Upper lobe of left lung (tissue), 6 donors: ENCODE measurements around the gene KIAA1217. TPM values are rescaled to one million over a fixed set of nuclear protein-coding genes. Genes with fewer than 3 reads are reported as not detected.

ENCODE experiments used
- ATAC-seq, 2 donors: fragments of 200-7000 bp; cut with Tn5 transposase; one replicate each; pipeline ENCODE4 v1.9.1; 2022; ENCODE audit warnings: mild to moderate bottlenecking in 2 of 2, moderate library complexity in 2 of 2; ENCODE audit not compliant: low FRiP score in 2 of 2
- DNase-seq, 2 donors: peaks; one replicate each; pipeline ENCODE4 v3.0.0-alpha.2; 2019 to 2020
- H3K27ac ChIP-seq, 4 donors: fragments of 200-600 bp; sonication (generic); one replicate each; pipeline ENCODE4 v1.5.1; 2016 to 2019
- H3K27me3 ChIP-seq, 4 donors: fragments of 200-600 bp; sonication (generic); one replicate each; pipeline ENCODE4 v1.5.1; 2017 to 2019
- H3K36me3 ChIP-seq, 4 donors: fragments of 200-600 bp; sonication (generic); one replicate each; pipeline ENCODE4 v1.5.1; 2016 to 2019
- H3K4me1 ChIP-seq, 4 donors: fragments of 200-600 bp; sonication (generic); one replicate each; pipeline ENCODE4 v1.5.1; 2018 to 2019
- H3K4me3 ChIP-seq, 4 donors: fragments of 200-600 bp; sonication (generic); one replicate each; pipeline ENCODE4 v1.5.1; 2017 to 2019; ENCODE audit warnings: mild to moderate bottlenecking in 2 of 4, moderate library complexity in 1 of 4
- H3K9me3 ChIP-seq, 4 donors: fragments of 200-600 bp; sonication (generic); one replicate each; pipeline ENCODE4 v1.5.1; 2018 to 2019
- CTCF ChIP-seq, 6 experiments: fragments of 450-650 bp in 4 of 6; fragments of 200-600 bp in 2 of 6; sonication (generic) in 2 of 6; IDR thresholded peaks; one replicate each; pipeline ENCODE4 v1.5.1; 2016 to 2019; ENCODE audit warnings: antibody characterized with exemption in 6 of 6
- EP300 ChIP-seq, 4 donors: sonication (generic); formaldehyde crosslinking; IDR thresholded peaks; one replicate each; pipeline ENCODE4 v1.5.1; 2017; ENCODE audit warnings: antibody characterized with exemption in 4 of 4, control low read depth in 2 of 4
- POLR2A ChIP-seq, 4 donors: fragments of 450-650 bp; IDR thresholded peaks; one replicate each; pipeline ENCODE4 v1.5.1; 2016 to 2017; ENCODE audit warnings: antibody characterized with exemption in 4 of 4, mild to moderate bottlenecking in 2 of 4
- POLR2AphosphoS5 ChIP-seq, 2 donors: sonication (generic); formaldehyde crosslinking; IDR thresholded peaks; one replicate each; pipeline ENCODE4 v1.5.1; 2017; ENCODE audit warnings: antibody characterized with exemption in 2 of 2
- WGBS, 2 donors: methylation state at CpG; one replicate each; pipeline ENCODE4 v1.1.5; 2017 to 2018; 5-methylcytosine and 5-hydroxymethylcytosine counted together
- total RNA-seq, 6 donors: library from RNA; depleted of rRNA in 4 of 6; stranded (reverse); fragments of >200 nt in 4 of 6; gene quantifications; one replicate each; pipeline versions ENCODE4 v1.1.0 to v1.2.1, GENCODE V29; 2016 to 2021
- donor health status: DM: no; HTN: no; CAD: no; lungs with moderate emphysema.
- donor health status: DM: no; HTN: yes; CAD: no; lungs with severe emphysema.

KIAA1217 gene
- total RNA-seq, 6 donors from 2014 or later: 18.4 to 109 (median 41.0) TPM

- no peak overlapping the region for H3K4me3 ChIP-seq
- no peak overlapping the region for H3K27ac ChIP-seq
- no peaks in the 10 kb centered on the region for H3K27me3 ChIP-seq
- H3K9me3 ChIP-seq: no peaks in the 10 kb centered on the region
- ATAC-seq (no peak), DNase-seq (no peak)
- no peaks in the 10 kb centered on the region for H3K36me3 ChIP-seq
- no peaks in the 10 kb centered on the region for H3K4me1 ChIP-seq
- TF ChIP-seq POLR2A (IDR thresholded peaks at IDR 0.05): no peak
- 87 to 91% methylated on average over 4 of the region's 4 CpGs for WGBS, 2 donors
These were observed 166.6 kb downstream of the KIAA1217 start for GRCh38 chr10:24375510-24375909.

- Histone ChIP-seq H3K27me3 (no peaks in the 10 kb centered on the region), H3K4me1 (no peaks in the 10 kb centered on the region), H3K9me3 (no peaks in the 10 kb centered on the region), H3K36me3 (no peaks in the 10 kb centered on the region), H3K27ac (no peak overlapping the region), H3K4me3 (no peak overlapping the region)
- ATAC-seq: no peak
- no peak for TF ChIP-seq EP300 (IDR thresholded peaks at IDR 0.05)
- WGBS, 2 donors: 89 to 91% methylated on average over 4 of the region's 4 CpGs
- DNase-seq: no peak
These were observed 167.8 kb downstream of the KIAA1217 start for GRCh38 chr10:24376731-24377130.

DNA sequence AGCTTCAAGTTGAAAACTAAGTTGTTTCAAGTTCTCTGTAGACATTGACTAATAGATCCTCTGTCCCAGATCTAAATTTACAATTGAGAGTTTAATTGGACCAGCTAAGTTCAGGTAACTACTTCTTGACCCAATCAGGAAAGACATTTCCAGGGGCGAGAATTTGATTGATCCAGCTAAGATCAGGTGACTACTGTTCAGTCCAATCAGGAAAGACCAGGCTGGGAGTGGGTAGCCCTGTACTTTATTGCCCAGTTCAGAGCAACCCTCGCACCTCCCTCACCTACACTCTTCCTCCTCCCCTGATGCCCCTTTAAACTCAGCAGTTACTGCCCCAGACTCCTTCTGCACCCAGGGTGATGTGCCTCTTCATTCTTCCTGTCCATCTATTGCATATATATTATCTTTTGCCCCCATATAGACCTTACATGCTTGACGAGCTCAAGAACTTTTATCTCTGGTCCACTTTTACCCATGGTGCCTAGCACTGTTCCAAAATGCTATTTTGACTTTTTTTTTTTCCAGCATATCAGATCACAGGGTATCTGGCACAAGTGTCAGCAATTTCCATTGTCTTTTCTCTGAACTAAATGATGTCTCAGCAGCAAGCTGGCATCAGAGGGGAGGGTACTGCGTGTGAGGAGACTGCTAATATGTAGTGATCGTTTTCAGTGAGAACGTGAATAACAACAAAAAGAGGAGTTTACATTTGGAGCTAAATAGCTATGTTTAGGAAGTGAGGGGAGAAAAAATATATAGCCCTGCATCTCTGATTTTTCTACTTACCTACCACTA lies 169.4 kb downstream of the KIAA1217 start:
- 78 to 81% methylated on average over 6 of the region's 6 CpGs for WGBS, 2 donors
- Histone ChIP-seq H3K27me3 (no peaks in the 10 kb centered on the region), H3K9me3 (no peaks in the 10 kb centered on the region), H3K4me3 (no peak overlapping the region), H3K4me1 (peaks cover 0 to 4% (median 2%) of the 10 kb centered on the region in 4 donors), H3K27ac (no peak overlapping the region), H3K36me3 (no peaks in the 10 kb centered on the region)
- no peak for DNase-seq
- TF ChIP-seq POLR2AphosphoS5 (IDR thresholded peaks at IDR 0.05): no peak
- TF ChIP-seq CTCF (IDR thresholded peaks at IDR 0.05): no peak
- no peak for TF ChIP-seq POLR2A (IDR thresholded peaks at IDR 0.05)
- no peak for TF ChIP-seq EP300 (IDR thresholded peaks at IDR 0.05)
- no peak for ATAC-seq

DNA sequence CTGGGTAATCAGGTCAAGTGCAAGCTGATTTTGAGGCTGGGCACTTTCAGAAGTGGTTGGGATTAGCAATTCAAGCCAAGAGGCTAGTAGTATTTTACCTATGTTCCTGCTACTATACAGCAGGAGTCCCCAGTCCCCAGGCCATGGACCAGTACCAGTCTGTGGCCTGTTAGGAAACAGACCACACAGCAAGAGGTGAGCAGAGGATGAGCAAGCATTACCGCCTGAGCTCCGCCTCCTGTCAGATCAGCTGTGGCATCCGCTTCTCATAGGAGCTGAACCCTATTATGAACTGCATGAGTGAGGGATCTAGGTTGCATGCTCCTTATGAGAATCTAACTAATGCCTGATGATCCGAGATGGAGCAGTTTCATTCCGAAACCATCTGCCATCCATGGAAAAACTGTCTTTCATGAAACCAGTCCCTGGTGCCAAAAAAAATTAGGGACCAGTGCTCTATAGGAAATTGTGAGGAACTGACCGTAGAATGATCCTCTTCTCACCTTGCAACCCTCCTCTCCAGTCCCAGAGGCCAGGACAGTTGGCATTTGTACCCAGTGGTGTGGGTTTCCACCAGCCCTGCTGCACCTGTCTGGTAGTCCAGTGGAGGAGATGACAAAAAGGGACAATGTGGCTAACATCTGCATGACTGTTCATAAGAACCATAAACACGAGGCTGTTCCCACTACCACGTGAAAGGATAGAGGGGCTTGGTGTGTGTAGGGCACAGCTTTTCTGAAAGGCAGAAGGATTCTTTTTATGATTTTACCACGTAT lies 172.5 kb downstream of the KIAA1217 start:
- WGBS, 2 donors: 88 to 94% methylated on average over 8 to 9 of the region's 9 CpGs
- no peaks in the 10 kb centered on the region for H3K36me3 ChIP-seq
- H3K4me3 ChIP-seq: no peak overlapping the region
- TF ChIP-seq POLR2A (IDR thresholded peaks at IDR 0.05) (no peak), EP300 (IDR thresholded peaks at IDR 0.05) (no peak), POLR2AphosphoS5 (IDR thresholded peaks at IDR 0.05) (no peak), CTCF (IDR thresholded peaks at IDR 0.05) (no peak)
- no peak overlapping the region for H3K27ac ChIP-seq
- H3K9me3 ChIP-seq: no peaks in the 10 kb centered on the region
- DNase-seq (no peak), ATAC-seq (no peak)
- H3K27me3 ChIP-seq: no peaks in the 10 kb centered on the region
- H3K4me1 ChIP-seq: peaks cover 0 to 17% (median 10%) of the 10 kb centered on the region in 4 donors

DNA sequence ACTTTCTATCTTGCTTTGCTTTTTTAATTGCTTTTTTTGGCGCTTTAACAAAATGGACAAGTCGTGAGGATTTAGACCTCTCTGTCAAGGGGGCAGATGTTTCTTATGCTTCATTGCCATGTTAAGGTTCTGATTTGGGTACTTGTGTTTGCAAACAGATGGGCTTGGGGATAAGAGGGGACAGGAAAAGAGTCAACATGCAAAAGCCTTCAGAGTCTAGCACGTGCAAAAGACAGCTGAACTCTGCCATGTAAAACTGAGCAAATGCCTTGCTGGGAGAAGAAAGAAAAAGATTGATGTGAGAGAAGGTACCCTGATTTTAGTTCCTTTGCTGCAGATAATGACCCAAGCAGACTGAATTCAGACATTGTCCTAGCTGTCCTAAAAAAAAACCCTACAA lies 173.1 kb downstream of the KIAA1217 start:
- Histone ChIP-seq H3K4me1 (peaks cover 0 to 17% (median 10%) of the 10 kb centered on the region in 4 donors), H3K27me3 (no peaks in the 10 kb centered on the region), H3K36me3 (no peaks in the 10 kb centered on the region), H3K27ac (no peak overlapping the region), H3K9me3 (no peaks in the 10 kb centered on the region), H3K4me3 (no peak overlapping the region)
- 61 to 65% methylated on average over 3 of the region's 3 CpGs for WGBS, 2 donors
- TF ChIP-seq POLR2AphosphoS5 (IDR thresholded peaks at IDR 0.05) (no peak), EP300 (IDR thresholded peaks at IDR 0.05) (no peak), POLR2A (IDR thresholded peaks at IDR 0.05) (no peak), CTCF (IDR thresholded peaks at IDR 0.05) (no peak)
- DNase-seq: no peak
- ATAC-seq: no peak
